ENCODE results near the gene GFRA4. TPM values are rescaled to one million over a fixed set of nuclear protein-coding genes. Genes with fewer than 3 reads are reported as not detected.
A peak's percentile ranks its signal among the peaks of the same experiment; 100 is the strongest.

The GFRA4 gene
- total RNA-seq, 1 donor = not detected

DNA sequence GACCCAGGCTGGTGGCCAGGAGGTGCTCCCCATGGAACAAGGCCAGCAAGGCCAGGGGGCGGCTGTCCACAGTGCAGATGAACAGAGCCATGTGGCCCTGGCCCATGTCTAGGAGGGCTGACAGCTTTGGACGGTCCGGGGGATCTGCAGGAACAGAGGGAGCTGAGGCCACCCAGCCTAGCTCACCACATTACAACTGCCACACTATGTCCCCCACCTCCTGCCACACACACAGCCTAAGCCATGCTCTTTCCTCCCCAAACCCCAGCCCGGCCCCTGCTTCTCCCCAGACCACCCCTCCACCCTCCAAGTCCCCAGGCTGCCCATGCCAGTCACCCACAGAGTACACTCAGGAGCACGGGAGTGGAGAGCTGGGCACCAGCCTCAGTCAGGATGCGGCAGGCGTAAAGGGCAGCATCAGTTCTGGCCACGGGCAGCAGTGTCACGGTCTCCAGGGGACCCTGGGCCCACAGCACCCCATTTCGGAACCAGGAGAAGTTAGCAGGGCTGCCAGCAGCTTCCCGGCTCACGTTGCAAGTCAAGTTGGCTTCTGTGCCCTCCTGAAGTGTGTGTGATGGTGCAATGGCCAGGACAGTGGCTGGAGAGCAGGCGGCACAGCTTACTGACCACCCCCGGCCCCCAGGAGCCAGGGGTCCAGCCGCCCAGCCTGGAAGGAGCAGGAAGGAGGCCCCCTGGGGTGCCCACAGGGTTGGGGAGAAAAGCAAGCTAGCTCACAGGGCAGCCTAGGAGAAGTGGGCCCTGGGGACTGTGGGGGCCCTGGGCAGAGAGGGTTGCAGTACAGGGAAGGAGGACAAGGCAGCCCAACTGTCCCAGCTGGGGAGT is 33.8 kb upstream of the GFRA4 start:
- Histone ChIP-seq H3K27me3 (ENCODE audit: insufficient read depth, low read length) (no peaks in the 10 kb centered on the region), H3K79me2 (ENCODE audit: insufficient read depth, low read length) (no peaks in the 10 kb centered on the region), H4K20me1 (ENCODE audit: insufficient read depth, low read length) (no peaks in the 10 kb centered on the region), H3K4me1 (ENCODE audit: insufficient read depth, low read length) (no peaks in the 10 kb centered on the region), H3K4me3 (ENCODE audit: insufficient read depth, low read length) (no peak overlapping the region), H2AFZ (ENCODE audit: low read length) (no peak overlapping the region), H3K4me2 (ENCODE audit: insufficient read depth, low read length) (no peak overlapping the region), H3K27ac (ENCODE audit: low read depth, low read length) (no peak overlapping the region), H3K9me3 (ENCODE audit: low read depth, low read length) (no peaks in the 10 kb centered on the region), H3K36me3 (ENCODE audit: insufficient read depth, low read length) (no peaks in the 10 kb centered on the region)
- DNase-seq (ENCODE audit: insufficient read length, low spot score, missing footprints) = peak; percentile 69
- TF ChIP-seq, protein P1, sequence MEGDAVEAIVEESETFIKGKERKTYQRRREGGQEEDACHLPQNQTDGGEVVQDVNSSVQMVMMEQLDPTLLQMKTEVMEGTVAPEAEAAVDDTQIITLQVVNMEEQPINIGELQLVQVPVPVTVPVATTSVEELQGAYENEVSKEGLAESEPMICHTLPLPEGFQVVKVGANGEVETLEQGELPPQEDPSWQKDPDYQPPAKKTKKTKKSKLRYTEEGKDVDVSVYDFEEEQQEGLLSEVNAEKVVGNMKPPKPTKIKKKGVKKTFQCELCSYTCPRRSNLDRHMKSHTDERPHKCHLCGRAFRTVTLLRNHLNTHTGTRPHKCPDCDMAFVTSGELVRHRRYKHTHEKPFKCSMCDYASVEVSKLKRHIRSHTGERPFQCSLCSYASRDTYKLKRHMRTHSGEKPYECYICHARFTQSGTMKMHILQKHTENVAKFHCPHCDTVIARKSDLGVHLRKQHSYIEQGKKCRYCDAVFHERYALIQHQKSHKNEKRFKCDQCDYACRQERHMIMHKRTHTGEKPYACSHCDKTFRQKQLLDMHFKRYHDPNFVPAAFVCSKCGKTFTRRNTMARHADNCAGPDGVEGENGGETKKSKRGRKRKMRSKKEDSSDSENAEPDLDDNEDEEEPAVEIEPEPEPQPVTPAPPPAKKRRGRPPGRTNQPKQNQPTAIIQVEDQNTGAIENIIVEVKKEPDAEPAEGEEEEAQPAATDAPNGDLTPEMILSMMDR (IDR thresholded peaks at IDR 0.05; ENCODE audit: extremely low read depth, low read depth, low read length) = no peak

DNA sequence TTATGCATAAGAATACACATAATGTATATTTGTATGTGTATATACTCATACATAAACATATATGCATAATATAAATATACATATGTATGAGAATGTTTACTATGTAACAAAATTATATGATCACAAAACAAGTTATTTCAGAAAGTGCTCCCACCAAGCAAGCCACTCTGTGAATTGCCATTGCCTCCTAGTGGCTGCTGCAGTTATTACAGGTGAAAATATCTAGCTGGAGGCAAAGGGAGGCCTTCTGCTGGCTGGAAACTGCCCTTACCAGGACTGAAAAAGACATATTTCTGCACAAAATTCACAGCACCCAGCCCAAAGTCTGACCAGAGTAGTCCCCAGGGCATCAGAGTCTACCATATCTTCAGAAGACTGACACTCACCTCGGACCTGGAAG is 33.0 kb upstream of the GFRA4 start:
- DNase-seq (ENCODE audit: insufficient read length, low spot score, missing footprints) = peak; percentile 14
- TF ChIP-seq, protein P1 (IDR thresholded peaks at IDR 0.05; ENCODE audit: extremely low read depth, low read depth, low read length) = peak; percentile 43
- Histone ChIP-seq H3K27ac (ENCODE audit: low read depth, low read length) (no peak overlapping the region), H3K27me3 (ENCODE audit: insufficient read depth, low read length) (no peaks in the 10 kb centered on the region), H3K4me1 (ENCODE audit: insufficient read depth, low read length) (no peaks in the 10 kb centered on the region), H4K20me1 (ENCODE audit: insufficient read depth, low read length) (no peaks in the 10 kb centered on the region), H2AFZ (ENCODE audit: low read length) (no peak overlapping the region), H3K79me2 (ENCODE audit: insufficient read depth, low read length) (no peaks in the 10 kb centered on the region), H3K4me3 (ENCODE audit: insufficient read depth, low read length) (no peak overlapping the region), H3K9me3 (ENCODE audit: low read depth, low read length) (no peaks in the 10 kb centered on the region), H3K4me2 (ENCODE audit: insufficient read depth, low read length) (no peak overlapping the region), H3K36me3 (ENCODE audit: insufficient read depth, low read length) (no peaks in the 10 kb centered on the region)

DNA sequence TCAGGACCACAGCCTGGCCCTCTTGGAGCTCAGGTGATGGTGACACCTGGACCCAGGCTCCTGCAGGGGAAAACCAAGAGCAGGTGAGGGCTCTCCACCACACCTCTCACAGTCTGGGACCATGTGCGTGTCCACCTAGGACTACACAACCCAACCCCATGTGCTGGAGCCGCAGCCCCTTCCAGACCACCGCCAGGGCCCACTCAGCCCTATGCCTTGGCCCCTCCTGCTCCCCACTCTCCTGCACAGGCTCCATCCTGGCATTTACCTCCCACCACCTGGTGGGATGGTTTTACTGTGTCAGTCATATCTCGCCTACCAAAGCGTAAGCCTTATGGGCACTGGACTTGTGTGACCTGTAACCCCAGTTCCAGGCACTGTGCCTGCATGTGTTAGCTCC is 31.7 kb upstream of the GFRA4 start:
- no peaks in the 10 kb centered on the region for H3K4me1 ChIP-seq (ENCODE audit: insufficient read depth, low read length)
- H3K4me3 ChIP-seq (ENCODE audit: insufficient read depth, low read length) = no peak overlapping the region
- H3K9me3 ChIP-seq (ENCODE audit: low read depth, low read length) = no peaks in the 10 kb centered on the region
- H3K27ac ChIP-seq (ENCODE audit: low read depth, low read length) = no peak overlapping the region
- H3K36me3 ChIP-seq (ENCODE audit: insufficient read depth, low read length) = no peaks in the 10 kb centered on the region
- H3K27me3 ChIP-seq (ENCODE audit: insufficient read depth, low read length) = no peaks in the 10 kb centered on the region
- TF ChIP-seq, protein P1 (IDR thresholded peaks at IDR 0.05; ENCODE audit: extremely low read depth, low read depth, low read length) = no peak
- H4K20me1 ChIP-seq (ENCODE audit: insufficient read depth, low read length) = no peaks in the 10 kb centered on the region
- peak; percentile 47 for DNase-seq (ENCODE audit: insufficient read length, low spot score, missing footprints)
- no peak overlapping the region for H2AFZ ChIP-seq (ENCODE audit: low read length)
- H3K4me2 ChIP-seq (ENCODE audit: insufficient read depth, low read length) = no peak overlapping the region
- no peaks in the 10 kb centered on the region for H3K79me2 ChIP-seq (ENCODE audit: insufficient read depth, low read length)

DNA sequence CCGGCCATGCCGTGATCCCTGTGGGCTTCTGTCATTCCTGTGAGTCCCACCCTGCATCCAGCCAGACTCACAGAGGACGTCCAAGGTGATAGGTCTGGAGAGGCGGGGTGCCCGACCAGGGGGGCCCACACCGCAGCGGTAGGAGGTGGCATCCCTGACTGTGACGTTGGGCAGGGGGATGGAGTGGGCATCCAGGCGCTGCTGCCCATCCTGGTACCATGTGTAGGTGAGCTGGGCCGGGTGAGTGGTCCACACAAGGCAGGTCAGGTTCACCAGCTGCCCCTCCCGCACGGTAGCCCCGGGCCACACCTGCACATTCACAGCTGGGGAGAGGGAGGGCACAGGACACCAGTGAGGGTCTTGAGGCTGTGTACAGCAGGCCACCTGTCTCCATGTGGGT is 30.2 kb upstream of the GFRA4 start:
- Histone ChIP-seq H3K9me3 (ENCODE audit: low read depth, low read length) (no peaks in the 10 kb centered on the region), H3K27me3 (ENCODE audit: insufficient read depth, low read length) (no peaks in the 10 kb centered on the region), H3K27ac (ENCODE audit: low read depth, low read length) (no peak overlapping the region), H3K79me2 (ENCODE audit: insufficient read depth, low read length) (no peaks in the 10 kb centered on the region), H3K4me1 (ENCODE audit: insufficient read depth, low read length) (no peaks in the 10 kb centered on the region), H3K4me2 (ENCODE audit: insufficient read depth, low read length) (no peak overlapping the region), H4K20me1 (ENCODE audit: insufficient read depth, low read length) (no peaks in the 10 kb centered on the region), H3K4me3 (ENCODE audit: insufficient read depth, low read length) (no peak overlapping the region), H2AFZ (ENCODE audit: low read length) (no peak overlapping the region), H3K36me3 (ENCODE audit: insufficient read depth, low read length) (no peaks in the 10 kb centered on the region)
- peak; percentile 52 for DNase-seq (ENCODE audit: insufficient read length, low spot score, missing footprints)
- TF ChIP-seq, protein P1 (IDR thresholded peaks at IDR 0.05; ENCODE audit: extremely low read depth, low read depth, low read length) = no peak
